B cell (primary cell): Measurements from ENCODE around the gene DPM1. TPM values are rescaled to one million over a fixed set of nuclear protein-coding genes. Genes with fewer than 3 reads are reported as not detected.
A peak's percentile ranks its signal among the peaks of the same experiment; 100 is the strongest.

ENCODE experiments used
- ATAC-seq: fragments of 200-7000 bp; cut with Tn5 transposase; one replicate; pipeline ENCODE4 v1.10.0; 2021; ENCODE audit warnings: low read depth, mild to moderate bottlenecking, moderate number of reproducible peaks, moderate library complexity
- CTCF ChIA-PET: fragments of 350-600 bp; sonication (Branson Sonifier 250); formaldehyde crosslinking; loops from one replicate; lab custom pipeline; 2021; ENCODE audit warnings: antibody characterized with exemption, inconsistent platforms; lab: Charles Lee
- POLR2A ChIA-PET: fragments of 350-600 bp; sonication (Branson Sonifier 250); formaldehyde crosslinking; loops from one replicate; lab custom pipeline; 2021; ENCODE audit warnings: antibody characterized with exemption; lab: Charles Lee
- DNase-seq: peaks from one replicate; pipeline ENCODE4 v3.0.0; 2013
- H2AFZ ChIP-seq: 2 replicates; pipeline ENCODE4 v1.6.1; 2012; ENCODE audit warnings: mild to moderate bottlenecking, low read depth, low read length; ENCODE audit not compliant: insufficient read depth, poor library complexity, severe bottlenecking
- H3K27ac ChIP-seq, 2 donors: 1 replicate in 1 of 2; 2 replicates in 1 of 2; pipeline ENCODE4 v1.5.1; 2012 to 2013; ENCODE audit warnings: low read length in 2 of 2, mild to moderate bottlenecking in 2 of 2, moderate library complexity in 1 of 2
- H3K27me3 ChIP-seq, 4 experiments: fragments of 200-600 bp in 1 of 4; sonication (generic) in 1 of 4; replicated peaks in 1 of 4; 1 replicate in 2 of 4; 2 replicates in 2 of 4; pipeline versions ENCODE4 v1.6.1 to v1.7.0; 2013 to 2016; ENCODE audit warnings: low read length in 3 of 4, mild to moderate bottlenecking in 2 of 4, mixed read lengths in 1 of 4, moderate library complexity in 1 of 4; ENCODE audit not compliant: insufficient read depth in 4 of 4, control insufficient read depth in 3 of 4; ENCODE audit errors: control extremely low read depth in 1 of 4
- H3K36me3 ChIP-seq, 2 experiments: replicated peaks in 1 of 2; 1 replicate in 1 of 2; 2 replicates in 1 of 2; pipeline versions ENCODE4 v1.6.1 to v1.7.1; 2013; ENCODE audit warnings: low read length in 1 of 2; ENCODE audit not compliant: insufficient read depth in 2 of 2, control insufficient read depth in 1 of 2; ENCODE audit errors: control extremely low read depth in 1 of 2, extremely low read depth in 1 of 2
- H3K4me1 ChIP-seq, 2 donors: fragments of 200-600 bp in 1 of 2; sonication (generic) in 1 of 2; 1 replicate in 1 of 2; 2 replicates in 1 of 2; pipeline versions ENCODE4 v1.5.1 to v1.6.1; 2013 to 2017; ENCODE audit warnings: low read length in 2 of 2; ENCODE audit not compliant: control insufficient read depth in 2 of 2, insufficient read depth in 2 of 2
- H3K4me2 ChIP-seq: replicated peaks from 2 replicates; pipeline ENCODE3; 2012; ENCODE audit warnings: mild to moderate bottlenecking, low read depth, low read length; ENCODE audit not compliant: poor library complexity, severe bottlenecking
- H3K4me3 ChIP-seq, 5 experiments: fragments of 200-600 bp in 1 of 5; sonication (generic) in 1 of 5; 1 replicate in 3 of 5; 2 replicates in 2 of 5; pipeline versions ENCODE4 v1.5.1 to v1.7.0; 2011 to 2016; ENCODE audit warnings: low read length in 4 of 5, mild to moderate bottlenecking in 4 of 5, low read depth in 2 of 5, control low read depth in 1 of 5, moderate library complexity in 1 of 5; ENCODE audit not compliant: insufficient read depth in 1 of 5; ENCODE audit errors: control extremely low read depth in 1 of 5, extremely low read depth in 1 of 5
- H3K79me2 ChIP-seq: fragments of 200-600 bp; sonication (generic); one replicate; pipeline ENCODE4 v1.6.0; 2016; ENCODE audit warnings: low read length; ENCODE audit not compliant: control insufficient read depth, insufficient read depth
- H3K9ac ChIP-seq: fragments of 200-600 bp; sonication (generic); 2 replicates; pipeline ENCODE4 v1.6.1; 2017; ENCODE audit warnings: mild to moderate bottlenecking, low read length, moderate library complexity
- H3K9me3 ChIP-seq, 3 donors: one replicate each; pipeline versions ENCODE4 v1.6.1 to v1.7.1; 2013; ENCODE audit warnings: low read length in 2 of 3; ENCODE audit not compliant: control insufficient read depth in 2 of 3, insufficient read depth in 1 of 3; ENCODE audit errors: control extremely low read depth in 1 of 3
- H4K20me1 ChIP-seq: 2 replicates; pipeline ENCODE4 v1.6.0; 2012; ENCODE audit warnings: mild to moderate bottlenecking, low read length; ENCODE audit not compliant: insufficient read depth, control insufficient read depth, poor library complexity, severe bottlenecking
- H3K27ac Mint-ChIP-seq: one replicate; pipeline ENCODE4 v1.8.0; 2021; ENCODE audit warnings: mixed read lengths
- H3K27me3 Mint-ChIP-seq: one replicate; pipeline ENCODE4 v1.8.0; 2021; ENCODE audit warnings: mixed read lengths
- H3K4me1 Mint-ChIP-seq: one replicate; pipeline ENCODE4 v1.8.0; 2021; ENCODE audit warnings: mixed read lengths
- H3K4me3 Mint-ChIP-seq: one replicate; pipeline ENCODE4 v1.8.0; 2021; ENCODE audit warnings: mixed read lengths
- H3K9me3 Mint-ChIP-seq: one replicate; pipeline ENCODE4 v1.8.0; 2022; ENCODE audit warnings: mixed read lengths; ENCODE audit not compliant: insufficient read depth
- EZH2 ChIP-seq: IDR thresholded peaks from 2 replicates; pipeline ENCODE4 v1.6.1; 2012; ENCODE audit warnings: borderline replicate concordance, low read depth, mild to moderate bottlenecking, moderate library complexity, low read length; ENCODE audit not compliant: insufficient read depth, poor library complexity, severe bottlenecking
- WGBS: methylation state at CpG from one replicate; pipeline ENCODE4 v1.1.5; 2013; ENCODE audit warnings: missing lambda C conversion rate; ENCODE audit not compliant: insufficient coverage; 5-methylcytosine and 5-hydroxymethylcytosine counted together
- intact Hi-C: fragments of 100-400 bp; cut with micrococcal nuclease; formaldehyde crosslinking; loops from one replicate; pipeline ENCODE4 v1.10.0; 2022
- polyA plus RNA-seq: library from polyadenylated mRNA; depleted of rRNA; stranded (reverse); fragments of >200 nt; gene quantifications from 2 replicates; pipeline ENCODE4 v1.2.3, GENCODE V29; 2012
- total RNA-seq, 2 donors: library from RNA; stranded (reverse); fragments of 120-200 nt in 1 of 2; gene quantifications; 1 replicate in 1 of 2; 2 replicates in 1 of 2; pipeline versions ENCODE4 v1.2.3 to v1.2.4, GENCODE V29; 2013 to 2022
- TF ChIP-seq, protein P1 (sequence below): fragments of 200-600 bp; IDR thresholded peaks from one replicate; pipeline ENCODE4 v1.8.0; 2022; ENCODE audit warnings: antibody characterized with exemption, mild to moderate bottlenecking

The DPM1 gene
- total and polyA plus RNA-seq, 2 donors (not counting 1 experiment from before 2014, with no cell fraction given), result 13.4 to 35.2 TPM

DNA sequence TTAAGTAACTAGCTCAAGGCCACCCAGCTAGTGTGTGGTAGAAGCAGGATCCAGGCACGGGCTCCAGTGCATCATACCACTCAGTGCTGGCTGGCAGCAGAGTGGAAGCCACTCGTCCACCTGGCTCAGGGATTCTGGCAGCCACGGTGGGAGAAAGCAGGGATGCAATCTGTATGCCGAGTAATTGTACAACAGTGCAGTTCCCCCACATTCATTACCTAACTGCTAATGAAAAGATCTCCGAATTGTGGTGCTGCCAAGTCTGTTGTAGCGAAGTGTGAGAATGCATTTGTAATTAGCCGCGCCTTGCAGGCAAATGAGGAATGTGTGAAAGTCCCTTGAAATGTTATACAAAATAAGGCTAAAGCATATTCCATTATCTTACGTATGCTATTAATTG lies 35.5 kb upstream of the DPM1 start:
- no peak overlapping the region for H3K27ac Mint-ChIP-seq
- Histone ChIP-seq H3K4me3 (no peak overlapping the region), H3K36me3 (no peaks in the 10 kb centered on the region), H3K27ac (no peak overlapping the region), H3K27me3 (no peaks in the 10 kb centered on the region), H3K79me2 (no peaks in the 10 kb centered on the region), H3K9me3 (peaks cover 0 to 10% (median 0%) of the 10 kb centered on the region in 3 donors), H3K9ac (no peak overlapping the region), H4K20me1 (no peaks in the 10 kb centered on the region), H3K4me1 (peaks cover 12 to 16% of the 10 kb centered on the region in 2 donors), H3K4me2 (no peak overlapping the region), H2AFZ (no peak overlapping the region)
- DNase-seq (no peak), ATAC-seq (no peak)
- 94% methylated on average over 3 of the region's 9 CpGs for WGBS
- CTCF ChIA-PET, result interaction anchor here (0.7 to 14.9 kb wide), 3 partner anchors 12 to 602 kb away, joined by 3 to 314 read pairs (median 26); no protein-coding TSS in a partner anchor
- no peak for TF ChIP-seq EZH2
- TF ChIP-seq, protein P1, sequence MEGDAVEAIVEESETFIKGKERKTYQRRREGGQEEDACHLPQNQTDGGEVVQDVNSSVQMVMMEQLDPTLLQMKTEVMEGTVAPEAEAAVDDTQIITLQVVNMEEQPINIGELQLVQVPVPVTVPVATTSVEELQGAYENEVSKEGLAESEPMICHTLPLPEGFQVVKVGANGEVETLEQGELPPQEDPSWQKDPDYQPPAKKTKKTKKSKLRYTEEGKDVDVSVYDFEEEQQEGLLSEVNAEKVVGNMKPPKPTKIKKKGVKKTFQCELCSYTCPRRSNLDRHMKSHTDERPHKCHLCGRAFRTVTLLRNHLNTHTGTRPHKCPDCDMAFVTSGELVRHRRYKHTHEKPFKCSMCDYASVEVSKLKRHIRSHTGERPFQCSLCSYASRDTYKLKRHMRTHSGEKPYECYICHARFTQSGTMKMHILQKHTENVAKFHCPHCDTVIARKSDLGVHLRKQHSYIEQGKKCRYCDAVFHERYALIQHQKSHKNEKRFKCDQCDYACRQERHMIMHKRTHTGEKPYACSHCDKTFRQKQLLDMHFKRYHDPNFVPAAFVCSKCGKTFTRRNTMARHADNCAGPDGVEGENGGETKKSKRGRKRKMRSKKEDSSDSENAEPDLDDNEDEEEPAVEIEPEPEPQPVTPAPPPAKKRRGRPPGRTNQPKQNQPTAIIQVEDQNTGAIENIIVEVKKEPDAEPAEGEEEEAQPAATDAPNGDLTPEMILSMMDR, result no peak
- H3K9me3 Mint-ChIP-seq, result no peaks in the 10 kb centered on the region
- H3K4me1 Mint-ChIP-seq, result peaks cover 14% of the 10 kb centered on the region
- H3K27me3 Mint-ChIP-seq, result peaks cover 11% of the 10 kb centered on the region
- POLR2A ChIA-PET, result no interaction called here
- intact Hi-C loops, result no loop called here
- H3K4me3 Mint-ChIP-seq, result no peak overlapping the region

DNA sequence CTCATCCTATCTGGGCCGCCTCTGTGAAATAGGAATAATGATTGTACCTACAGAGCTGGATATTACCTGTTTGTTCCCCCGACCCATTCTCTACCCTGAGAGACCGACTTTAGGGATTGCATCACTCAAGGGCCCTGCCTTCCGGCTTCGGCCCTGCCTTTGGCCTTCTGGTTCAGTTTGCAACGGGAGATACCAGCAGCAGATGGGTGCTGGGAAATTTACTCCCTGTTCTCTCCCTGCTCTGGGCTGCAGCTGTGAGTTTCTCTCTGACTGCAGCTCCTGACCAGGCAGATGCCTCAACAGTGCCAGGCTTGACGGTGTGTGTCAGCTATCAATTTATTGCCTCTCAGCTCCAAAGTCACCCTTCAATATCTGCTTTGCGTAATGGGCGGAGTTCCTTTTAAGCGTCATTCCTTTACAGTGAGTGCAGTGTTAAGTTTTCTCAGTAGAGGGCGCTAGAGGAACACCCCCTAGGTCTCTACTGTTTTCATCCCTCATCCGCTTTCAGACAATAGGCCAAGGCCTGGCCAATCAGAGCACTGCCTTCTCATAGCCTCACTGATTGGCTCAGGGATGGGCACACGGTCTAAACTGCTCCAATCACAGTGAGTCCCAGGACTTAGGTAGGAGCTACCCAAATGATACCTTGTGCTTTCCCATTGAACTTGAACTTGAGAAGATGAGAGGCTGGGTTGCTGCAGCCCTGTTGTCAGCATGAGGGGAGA lies 34.6 kb upstream of the DPM1 start:
- Histone ChIP-seq H3K79me2 (no peaks in the 10 kb centered on the region), H3K4me3 (no peak overlapping the region), H4K20me1 (no peaks in the 10 kb centered on the region), H3K27me3 (no peaks in the 10 kb centered on the region), H3K9ac (no peak overlapping the region), H2AFZ (peak overlapping the region; percentile 33), H3K36me3 (no peaks in the 10 kb centered on the region), H3K9me3 (peaks cover 0 to 10% (median 0%) of the 10 kb centered on the region in 3 donors), H3K27ac (no peak overlapping the region), H3K4me1 (peaks cover 12 to 16% of the 10 kb centered on the region in 2 donors), H3K4me2 (peak overlapping the region; percentile 39)
- Mint-ChIP-seq H3K9me3 (no peaks in the 10 kb centered on the region), H3K4me3 (peak overlapping the region; percentile 5), H3K27me3 (peaks cover 3% of the 10 kb centered on the region), H3K27ac (no peak overlapping the region), H3K4me1 (peaks cover 14% of the 10 kb centered on the region)
- 53% methylated on average over 13 of the region's 13 CpGs for WGBS
- ATAC-seq, result peak; percentile 70
- CTCF ChIA-PET, result interaction anchor here (0.6 to 14.9 kb wide), 13 partner anchors 9 to 631 kb away, joined by 3 to 314 read pairs (median 4); no protein-coding TSS in a partner anchor
- DNase-seq, result peak; percentile 72
- POLR2A ChIA-PET, result no interaction called here
- intact Hi-C loops, result no loop called here
- TF ChIP-seq, protein P1, result peak; percentile 56
- TF ChIP-seq EZH2, result no peak
